WI38 (cell line): ENCODE results near the gene RREB1.

ENCODE experiments used
- H3K4me3 ChIP-seq: 2 replicates; pipeline ENCODE4 v1.5.1; 2011; ENCODE audit warnings: low read depth, mild to moderate bottlenecking, control low read depth, low read length
- CTCF ChIP-seq: IDR thresholded peaks from 2 replicates; pipeline ENCODE4 v1.5.1; 2012; ENCODE audit warnings: low read depth, mild to moderate bottlenecking, control low read depth, low read length

RREB1 gene

GRCh38 chr6:7296602-7297001 lies 188.8 kb downstream of the RREB1 start:
- no peak overlapping the region for H3K4me3 ChIP-seq
- no peak for TF ChIP-seq CTCF

- no peak for TF ChIP-seq CTCF
- no peak overlapping the region for H3K4me3 ChIP-seq
These were observed 190.4 kb downstream of the RREB1 start for GRCh38 chr6:7298113-7298512.

- no peak for TF ChIP-seq CTCF
- no peak overlapping the region for H3K4me3 ChIP-seq
These were observed 193.2 kb downstream of the RREB1 start for GRCh38 chr6:7300926-7301325.
